Mucosa of gallbladder (tissue), 1 donor: ENCODE results near the gene IL22RA2. TPM values are rescaled to one million over a fixed set of nuclear protein-coding genes. Genes with fewer than 3 reads are reported as not detected.

ENCODE experiments used
- DNase-seq: peaks from one replicate; pipeline ENCODE4 v3.0.0-alpha.2; 2020; ENCODE audit warnings: low spot score
- total RNA-seq: library from RNA; stranded (reverse); gene quantifications from one replicate; pipeline ENCODE4 v1.2.1, GENCODE V29; 2021
- donor health status: DM: no; HTN: no; CAD: no.

The IL22RA2 gene
- total RNA-seq, 1 donor from 2014 or later = not detected

- no peak for DNase-seq
Measured at GRCh38 chr6:137197684-137198645, 24.5 kb upstream of the IL22RA2 start.

- DNase-seq = no peak
Measured at GRCh38 chr6:137193256-137194070, 20.0 kb upstream of the IL22RA2 start.

GRCh38 chr6:137192821-137193220 is 19.4 kb upstream of the IL22RA2 start:
- DNase-seq = no peak

- no peak for DNase-seq
Measured at GRCh38 chr6:137191670-137192069, 18.2 kb upstream of the IL22RA2 start.

GRCh38 chr6:137191236-137191635 is 17.8 kb upstream of the IL22RA2 start:
- no peak for DNase-seq

GRCh38 chr6:137190583-137191094 is 17.2 kb upstream of the IL22RA2 start:
- no peak for DNase-seq

- no peak for DNase-seq
Measured at GRCh38 chr6:137188855-137189254, 15.4 kb upstream of the IL22RA2 start.

- no peak for DNase-seq
Measured at GRCh38 chr6:137185290-137185689, 11.8 kb upstream of the IL22RA2 start.

- DNase-seq = no peak
Measured at GRCh38 chr6:137182654-137183073, 9.2 kb upstream of the IL22RA2 start.

GRCh38 chr6:137181891-137182653 is 8.6 kb upstream of the IL22RA2 start:
- no peak for DNase-seq

GRCh38 chr6:137177611-137178010 is 4.2 kb upstream of the IL22RA2 start:
- no peak for DNase-seq

- DNase-seq = no peak
Measured at GRCh38 chr6:137176729-137177128, 3.3 kb upstream of the IL22RA2 start.

- no peak for DNase-seq
Measured at GRCh38 chr6:137175868-137176245, 2.4 kb upstream of the IL22RA2 start.

GRCh38 chr6:137175157-137175867 is 1.9 kb upstream of the IL22RA2 start:
- DNase-seq = no peak

- no peak for DNase-seq
Measured at GRCh38 chr6:137172734-137173431, 561 bp downstream of the IL22RA2 start.

GRCh38 chr6:137171824-137172733 is 1.4 kb downstream of the IL22RA2 start:
- no peak for DNase-seq

GRCh38 chr6:137171053-137171374 is 2.4 kb downstream of the IL22RA2 start:
- DNase-seq = no peak

- no peak for DNase-seq
Measured at GRCh38 chr6:137170266-137171052, 3.0 kb downstream of the IL22RA2 start.
